Cerebellar cortex (tissue), 1 donor: ENCODE data around the gene MGAT5B.

Source experiments
- DNase-seq: peaks from one replicate; pipeline ENCODE4 v3.0.0-alpha.2; 2015; ENCODE audit warnings: low spot score

The MGAT5B gene

DNA sequence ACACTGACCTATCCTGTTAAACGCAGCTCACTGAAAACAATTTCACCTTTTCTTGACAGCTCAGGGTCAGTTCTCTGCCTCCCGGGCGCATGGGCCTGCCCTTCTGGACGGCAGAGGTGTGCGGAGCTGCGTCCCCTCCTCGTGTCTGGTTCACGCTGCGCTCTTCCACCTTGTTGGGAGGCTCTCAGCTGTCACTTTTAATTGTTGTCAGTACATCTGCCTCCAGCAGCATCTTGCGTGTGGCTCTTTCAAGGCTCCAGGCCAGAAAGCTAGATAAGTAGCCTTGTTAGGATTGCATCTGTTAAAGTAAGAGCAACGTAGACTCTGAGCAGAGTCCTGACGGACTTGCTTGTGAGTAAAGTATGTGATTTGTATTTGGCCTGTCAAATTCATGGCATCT lies 59.4 kb downstream of the MGAT5B start:
- no peak for DNase-seq

DNA sequence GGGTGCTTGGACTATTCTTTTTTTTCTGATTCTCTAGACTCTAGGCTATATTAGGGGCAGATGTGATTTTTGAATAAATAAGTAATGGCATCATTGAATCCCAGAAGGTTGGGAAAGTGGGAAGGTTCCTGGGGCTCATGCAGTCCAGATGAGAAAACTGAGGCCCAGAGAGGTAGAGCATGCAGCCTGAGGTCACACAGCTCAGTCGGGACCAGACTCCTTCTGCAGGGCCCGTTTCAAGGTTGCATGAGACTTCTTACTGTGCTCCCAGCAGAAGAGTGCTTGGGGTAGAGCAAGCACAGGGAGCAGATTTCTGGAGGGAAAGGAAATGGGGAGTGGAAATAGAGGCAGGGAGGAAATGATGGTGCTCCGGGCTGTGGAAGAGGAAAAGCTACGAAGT lies 59.8 kb downstream of the MGAT5B start:
- DNase-seq, result no peak

DNA sequence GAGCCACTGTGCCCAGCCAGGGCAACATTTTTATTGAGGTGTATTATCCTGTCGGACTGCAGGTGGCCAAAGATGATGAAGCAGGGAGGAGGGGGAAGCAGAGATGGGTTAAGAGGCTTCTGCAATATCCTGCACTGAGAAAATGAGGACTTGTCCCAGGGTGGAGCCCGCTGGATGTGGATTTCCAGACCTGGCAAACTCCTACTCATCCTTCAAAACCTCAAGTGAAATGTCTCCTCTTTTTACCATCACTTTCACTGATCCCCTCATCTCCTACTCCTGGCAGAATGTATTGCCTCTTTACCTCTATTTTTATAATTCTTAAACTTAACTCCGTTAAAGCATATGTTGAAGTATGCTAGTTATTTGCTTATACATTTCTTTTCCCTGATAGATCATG lies 60.9 kb downstream of the MGAT5B start:
- DNase-seq, result no peak

DNA sequence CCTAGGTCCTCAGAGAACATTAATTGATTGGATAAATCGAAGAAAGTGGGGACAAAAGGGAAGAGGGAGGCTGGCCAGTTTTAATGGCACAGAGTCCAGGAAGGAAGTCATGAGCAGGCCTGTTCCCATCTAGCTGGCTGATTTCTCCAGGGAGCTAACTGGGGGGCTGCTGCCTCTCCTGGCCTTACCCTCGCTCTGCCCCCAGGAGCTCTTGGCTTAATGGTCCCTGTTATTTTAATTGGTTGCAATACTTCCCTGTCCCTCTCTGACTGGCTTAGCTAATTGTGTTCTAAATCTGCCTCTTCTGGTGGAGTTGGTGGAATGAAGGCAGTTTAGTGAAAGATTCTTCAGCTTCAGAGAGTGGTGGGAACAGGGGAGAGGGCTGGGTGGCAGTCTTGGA lies 61.4 kb downstream of the MGAT5B start:
- no peak for DNase-seq

DNA sequence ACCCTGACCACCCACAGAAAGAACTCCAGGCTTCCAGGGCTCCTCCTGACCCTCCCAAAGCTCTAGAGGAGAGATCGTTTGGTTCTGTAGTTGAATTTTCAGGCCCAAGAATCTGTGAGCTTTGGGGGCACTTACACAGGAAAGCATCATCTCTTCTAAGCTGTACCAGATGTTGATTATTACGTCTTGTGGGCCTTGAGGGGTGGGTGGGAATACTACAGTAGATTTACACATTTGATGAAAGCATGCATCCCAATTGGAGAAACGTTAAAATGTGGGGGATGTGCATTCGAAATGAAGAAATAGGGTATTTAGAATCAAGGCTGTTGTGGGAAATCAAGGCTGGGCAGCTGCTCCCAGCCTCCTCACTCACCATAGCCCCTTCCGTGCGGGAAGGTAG lies 61.9 kb downstream of the MGAT5B start:
- no peak for DNase-seq

DNA sequence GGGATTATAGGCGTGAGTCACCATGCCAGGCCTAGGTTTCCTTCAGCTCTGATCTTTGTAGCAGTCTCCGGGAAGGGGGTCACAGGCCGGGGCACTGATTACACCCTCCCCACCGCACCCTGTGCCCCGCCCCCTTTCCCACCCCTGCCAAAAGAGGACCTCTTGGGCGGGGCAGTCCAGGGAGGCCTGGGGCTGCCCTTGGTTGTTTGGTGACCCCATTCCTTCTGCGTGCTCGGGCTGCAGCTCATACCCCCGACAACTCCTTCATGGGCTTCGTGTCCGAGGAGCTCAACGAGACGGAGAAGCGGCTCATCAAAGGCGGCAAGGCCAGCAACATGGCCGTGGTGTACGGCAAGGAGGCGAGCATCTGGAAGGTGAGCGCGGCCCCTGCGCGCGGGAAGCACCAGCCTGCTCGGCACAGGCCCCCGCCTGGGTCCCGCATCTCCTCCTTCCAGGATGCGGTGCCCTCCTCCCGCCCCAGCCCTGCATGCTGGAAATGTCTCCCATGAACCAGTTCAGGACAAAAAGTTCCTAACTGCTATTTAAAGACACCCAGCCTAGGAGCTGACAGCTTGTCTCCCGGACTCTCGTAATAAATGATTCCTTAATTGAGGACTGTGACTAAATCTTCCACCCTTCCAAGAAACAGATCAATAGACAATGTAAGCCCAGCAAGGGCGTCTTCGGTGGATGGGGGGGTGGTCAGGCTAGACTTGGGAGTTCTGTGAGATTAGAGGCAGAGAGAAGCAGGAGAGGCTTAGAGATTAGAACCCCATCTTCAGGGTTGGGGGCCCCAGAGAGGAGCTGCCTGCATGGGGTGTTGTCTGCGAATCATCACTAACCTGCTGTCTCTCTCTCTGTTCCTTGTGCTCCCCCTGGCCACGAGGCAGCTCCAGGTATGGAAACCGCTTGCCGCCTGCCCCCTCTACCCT lies 64.5 kb downstream of the MGAT5B start:
- no peak for DNase-seq

DNA sequence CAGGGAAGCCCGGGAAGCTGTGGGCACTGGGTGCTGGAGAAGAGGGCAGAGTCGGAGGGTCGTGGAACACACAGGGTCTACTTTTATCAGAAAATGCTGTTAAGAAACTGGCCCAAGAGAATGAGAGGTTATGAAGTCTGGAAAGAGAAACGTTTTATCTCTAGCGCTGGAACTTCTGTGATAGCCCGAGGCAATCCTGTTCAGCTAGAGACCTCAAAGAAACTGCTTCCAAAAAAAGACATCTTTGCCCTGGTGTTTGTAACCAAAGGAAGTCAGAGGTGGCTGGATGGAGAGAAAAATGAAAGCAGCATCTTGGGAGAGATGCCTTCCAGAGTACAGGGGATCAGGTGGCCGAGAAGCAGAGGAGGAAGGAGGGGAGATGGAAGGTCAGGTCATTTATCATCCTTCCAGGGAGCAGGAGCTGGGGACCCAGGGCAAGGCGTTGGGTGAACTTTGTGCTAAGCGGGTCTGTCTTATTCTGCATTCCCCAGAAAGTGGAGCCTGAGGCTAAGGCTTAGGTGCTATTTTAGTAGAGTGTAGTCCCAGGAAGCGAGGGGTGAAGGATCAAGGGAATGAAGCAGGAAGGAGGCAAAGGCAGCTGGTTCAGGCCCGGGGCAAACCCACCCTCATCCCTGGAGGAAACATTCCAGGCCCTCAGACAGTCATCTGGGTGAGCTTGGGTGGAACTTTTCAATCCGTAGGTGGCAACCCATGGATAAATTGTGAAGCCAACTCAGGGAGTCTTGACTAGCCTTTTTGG lies 66.5 kb downstream of the MGAT5B start:
- no peak for DNase-seq

DNA sequence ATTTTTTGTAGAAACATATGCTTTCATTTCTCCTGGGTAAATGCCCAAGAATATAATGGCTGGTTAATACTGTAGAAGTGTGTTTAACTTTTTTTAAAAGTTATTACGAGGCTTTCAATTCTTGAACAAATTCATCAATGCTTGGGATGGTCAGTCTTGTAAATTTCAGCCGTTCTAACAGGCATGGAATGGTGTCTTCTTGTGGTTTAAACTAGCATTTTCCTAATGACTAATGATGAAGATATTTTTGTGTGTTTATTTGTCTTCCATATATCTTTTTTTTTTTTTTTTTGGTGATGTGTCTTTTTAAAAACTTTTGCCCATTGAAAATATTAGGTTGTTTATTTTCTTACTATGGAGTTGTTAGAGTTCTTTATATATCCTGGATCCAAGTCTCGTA lies 67.1 kb downstream of the MGAT5B start:
- no peak for DNase-seq

DNA sequence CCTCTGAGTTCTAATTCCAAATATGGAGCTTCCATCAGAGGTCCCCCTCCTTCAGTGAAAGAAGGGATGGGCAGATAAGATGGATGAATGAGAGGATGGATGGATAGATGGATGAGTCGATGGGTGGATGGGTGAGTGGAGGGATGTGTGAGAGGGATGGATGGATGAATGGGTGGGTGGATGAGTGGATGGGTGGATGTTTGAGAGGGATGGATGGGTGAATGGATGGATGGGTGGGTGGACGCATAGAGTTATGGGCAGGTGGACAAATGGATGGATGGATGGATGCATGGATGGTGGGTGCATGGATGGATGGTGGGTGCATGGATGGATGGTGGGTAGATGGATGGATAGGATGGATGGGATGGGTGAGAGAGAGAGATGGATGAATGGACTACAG lies 69.0 kb downstream of the MGAT5B start:
- DNase-seq, result no peak

DNA sequence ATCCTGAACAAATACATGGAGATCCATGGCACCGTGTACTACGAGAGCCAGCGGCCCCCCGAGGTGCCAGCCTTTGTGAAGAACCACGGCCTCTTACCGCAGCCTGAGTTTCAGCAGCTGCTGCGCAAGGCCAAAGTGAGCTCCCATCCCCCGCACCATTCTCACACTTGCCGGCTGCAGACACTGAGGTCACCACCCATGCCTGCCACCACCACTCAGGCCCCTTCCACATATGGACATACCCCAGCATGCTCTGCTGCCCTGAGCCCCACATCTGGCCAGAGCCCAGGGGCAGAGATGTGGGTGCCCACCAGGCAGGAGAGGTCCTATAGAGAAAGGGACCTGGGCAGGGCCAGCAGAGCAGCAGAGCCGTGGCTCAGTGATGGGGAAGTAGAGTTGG lies 69.8 kb downstream of the MGAT5B start:
- DNase-seq, result no peak

DNA sequence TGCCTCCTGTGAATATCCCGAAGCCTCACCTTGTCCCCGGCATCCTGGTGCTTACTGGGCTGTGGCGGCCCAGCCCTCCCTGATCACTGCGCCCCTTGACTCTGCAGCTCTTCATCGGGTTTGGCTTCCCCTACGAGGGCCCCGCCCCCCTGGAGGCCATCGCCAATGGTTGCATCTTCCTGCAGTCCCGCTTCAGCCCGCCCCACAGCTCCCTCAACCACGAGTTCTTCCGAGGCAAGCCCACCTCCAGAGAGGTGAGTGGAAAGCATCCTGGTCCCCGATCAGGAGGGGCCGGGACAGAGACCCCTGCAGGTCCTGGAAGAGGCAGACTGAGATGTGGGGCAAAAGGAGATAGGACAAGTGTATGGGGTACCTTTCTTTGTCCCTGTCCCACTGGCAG lies 72.1 kb downstream of the MGAT5B start:
- no peak for DNase-seq

DNA sequence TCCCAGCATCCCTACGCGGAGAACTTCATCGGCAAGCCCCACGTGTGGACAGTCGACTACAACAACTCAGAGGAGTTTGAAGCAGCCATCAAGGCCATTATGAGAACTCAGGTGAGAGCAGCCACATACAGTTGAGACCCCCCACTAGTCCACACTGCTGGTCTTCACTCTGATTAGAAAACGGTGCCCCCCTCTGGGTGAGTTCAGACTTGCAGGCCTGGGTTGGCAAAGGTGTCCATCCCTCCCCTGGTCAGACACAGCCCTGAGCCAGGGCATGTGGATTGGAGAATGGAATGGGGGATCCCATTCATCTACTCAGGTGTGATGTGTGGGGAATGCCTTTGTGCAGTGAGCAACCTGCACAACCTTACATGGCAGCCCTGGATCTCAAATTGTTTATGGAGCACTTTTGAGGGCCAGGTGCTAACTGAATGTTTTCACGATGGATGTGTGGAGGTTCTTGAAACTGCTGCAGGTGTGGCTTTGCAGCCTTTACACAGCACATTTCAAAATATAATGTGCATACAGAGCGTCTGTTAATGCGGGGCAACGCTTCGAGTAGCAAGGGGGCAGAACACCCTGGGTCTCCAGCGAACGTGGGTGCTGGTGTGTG lies 72.6 kb downstream of the MGAT5B start:
- DNase-seq, result peak; percentile 20

DNA sequence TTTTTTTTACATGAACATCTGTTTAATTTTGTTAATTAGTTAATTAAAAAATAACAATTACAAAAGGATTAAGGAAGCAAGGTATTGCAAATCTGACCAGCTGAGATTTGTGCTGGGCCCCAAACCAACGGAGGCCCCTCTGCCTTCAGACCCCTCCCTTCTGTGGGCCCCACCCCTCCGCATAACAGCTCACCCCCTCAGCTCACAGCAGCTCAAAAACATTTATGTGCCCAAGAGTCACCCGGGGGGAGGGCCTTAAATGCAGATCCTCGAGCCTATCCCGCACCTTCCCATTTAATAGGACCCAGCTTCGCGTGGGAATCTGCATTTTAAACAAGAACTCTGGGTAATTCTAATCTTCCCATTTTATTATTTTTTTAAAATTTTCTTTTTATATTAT lies 75.0 kb downstream of the MGAT5B start:
- no peak for DNase-seq

DNA sequence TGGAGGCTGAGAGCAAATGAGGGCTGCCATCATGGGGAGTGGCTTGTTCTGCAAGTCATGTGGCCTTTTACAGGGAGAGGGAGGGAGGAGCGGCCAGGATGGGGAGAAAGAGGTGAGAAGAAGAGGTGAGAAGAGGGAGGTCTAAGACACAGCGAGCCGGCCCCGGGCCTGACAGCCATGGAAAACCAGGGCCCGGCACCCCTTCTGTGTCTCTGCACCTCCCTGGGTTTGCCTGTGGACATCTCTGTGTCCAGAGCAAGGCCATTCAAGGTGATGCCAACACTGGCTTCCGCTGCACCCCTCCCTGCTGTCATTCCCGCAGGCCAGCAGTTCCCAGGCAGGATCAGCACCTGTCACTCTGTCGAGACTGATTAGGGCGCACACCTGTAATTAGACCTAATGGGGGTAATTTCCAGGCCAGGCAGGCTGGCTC lies 75.6 kb downstream of the MGAT5B start:
- DNase-seq, result peak; percentile 56

DNA sequence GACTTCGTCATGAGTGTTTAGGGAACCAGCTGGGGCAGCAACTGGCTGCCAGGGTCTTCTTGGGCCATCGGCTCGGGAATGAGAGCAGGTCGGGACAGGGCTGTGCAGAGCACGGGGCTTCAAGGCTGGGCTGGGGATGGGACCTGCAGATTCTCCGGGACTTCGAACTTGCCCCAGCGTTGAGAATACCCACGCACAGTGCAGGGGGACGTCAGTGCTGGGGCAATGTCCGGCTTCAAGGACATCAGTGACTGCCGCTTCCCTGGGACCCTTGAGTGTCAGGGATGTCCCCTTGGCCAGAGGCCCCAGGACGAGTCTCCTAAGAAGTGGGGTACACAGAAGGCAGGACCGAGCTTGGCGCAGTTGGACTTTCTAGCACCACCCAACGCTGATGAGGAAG lies 76.3 kb downstream of the MGAT5B start:
- DNase-seq, result no peak

DNA sequence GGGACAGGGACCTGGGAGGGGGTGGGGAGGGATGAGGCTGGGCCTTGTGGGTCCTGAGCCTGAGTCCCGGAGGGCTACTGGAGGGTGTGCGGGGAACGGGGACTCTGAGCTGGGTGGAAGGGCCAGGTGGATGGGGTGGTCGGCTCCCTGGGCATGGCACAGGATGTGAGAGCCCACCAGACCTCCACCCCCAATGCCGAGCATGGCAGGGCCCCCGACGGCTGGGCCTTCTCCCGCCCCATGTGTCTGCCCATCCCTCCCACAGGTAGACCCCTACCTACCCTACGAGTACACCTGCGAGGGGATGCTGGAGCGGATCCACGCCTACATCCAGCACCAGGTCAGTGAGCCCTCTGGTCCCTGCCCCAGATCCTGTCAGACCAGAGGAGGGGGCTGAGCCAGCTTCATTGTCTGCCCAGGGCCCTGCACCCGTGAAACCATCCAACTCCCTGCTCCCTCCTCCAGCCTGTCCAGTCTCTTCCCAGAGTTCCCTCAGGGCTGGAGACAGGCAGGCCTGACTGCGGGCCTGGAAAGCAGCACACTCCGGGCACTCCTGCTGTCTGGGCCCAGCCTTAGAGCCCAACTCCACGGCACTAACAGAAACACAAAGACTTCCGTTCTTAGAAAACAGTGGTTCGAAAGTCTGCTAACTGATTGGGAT lies 78.0 kb downstream of the MGAT5B start:
- DNase-seq, result no peak

DNA sequence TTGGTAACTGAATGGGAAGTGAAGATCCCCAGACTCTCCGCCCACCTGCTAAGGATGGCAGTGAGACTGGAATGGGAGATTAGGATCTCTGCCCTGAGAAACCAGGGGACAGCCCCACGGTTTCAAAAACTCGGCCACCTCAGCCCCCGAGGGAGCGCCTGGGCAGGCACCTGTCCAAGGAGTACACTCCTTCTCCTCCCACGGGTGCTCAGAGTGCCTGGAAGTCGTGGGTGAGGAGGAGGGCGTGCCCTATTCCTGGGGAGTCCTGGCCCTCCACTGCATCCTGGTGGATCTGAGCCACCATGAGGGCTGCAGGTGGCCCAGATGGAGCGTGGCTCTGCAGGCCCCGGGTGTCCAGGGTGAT lies 78.5 kb downstream of the MGAT5B start:
- DNase-seq, result no peak

DNA sequence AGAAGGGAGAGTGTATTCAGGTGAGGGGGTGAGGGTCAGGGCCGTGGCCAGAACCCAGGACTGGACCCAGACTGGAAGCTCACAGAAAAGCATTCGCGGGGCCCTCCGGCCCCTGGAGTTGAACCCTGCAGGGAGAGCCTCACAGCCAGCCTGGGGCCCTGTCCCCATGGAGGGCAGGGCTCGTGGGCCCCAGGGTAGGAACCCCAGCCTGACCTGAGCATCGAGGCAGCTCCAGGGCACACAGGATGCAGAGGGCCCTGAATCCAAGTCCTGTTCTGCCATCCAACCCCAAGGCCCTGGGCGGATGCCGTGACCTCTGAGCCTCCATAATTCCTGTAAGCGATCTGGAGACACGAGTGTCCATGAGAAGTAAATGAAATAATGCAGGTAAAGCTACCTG lies 79.1 kb downstream of the MGAT5B start:
- DNase-seq, result no peak

DNA sequence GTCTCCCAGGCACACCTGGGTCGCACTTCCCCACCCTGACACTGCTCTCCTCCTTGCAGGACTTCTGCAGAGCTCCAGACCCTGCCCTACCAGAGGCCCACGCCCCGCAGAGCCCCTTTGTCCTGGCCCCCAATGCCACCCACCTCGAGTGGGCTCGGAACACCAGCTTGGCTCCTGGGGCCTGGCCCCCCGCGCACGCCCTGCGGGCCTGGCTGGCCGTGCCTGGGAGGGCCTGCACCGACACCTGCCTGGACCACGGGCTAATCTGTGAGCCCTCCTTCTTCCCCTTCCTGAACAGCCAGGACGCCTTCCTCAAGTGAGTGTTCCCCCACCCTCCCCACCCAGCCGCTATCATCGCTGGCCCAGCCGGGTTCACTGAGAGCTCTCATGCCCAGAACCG lies 79.6 kb downstream of the MGAT5B start:
- DNase-seq, result no peak

DNA sequence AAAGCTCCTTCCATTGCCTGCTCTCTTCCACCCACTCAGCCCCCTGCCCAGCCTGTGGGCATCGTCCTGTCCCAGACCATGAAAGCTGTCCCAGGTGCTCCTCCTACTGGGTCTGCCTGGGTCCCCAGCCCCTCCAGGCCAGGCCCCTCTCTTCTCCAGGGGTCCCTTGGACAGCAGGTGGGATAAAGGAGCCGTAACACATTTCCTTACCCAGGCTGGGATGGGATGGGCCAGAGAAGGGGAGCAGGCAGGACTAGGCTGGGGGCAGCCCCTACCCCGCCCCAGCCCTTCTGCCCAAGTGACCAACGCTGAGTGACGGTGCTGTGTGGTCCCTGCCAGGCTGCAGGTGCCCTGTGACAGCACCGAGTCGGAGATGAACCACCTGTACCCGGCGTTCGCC lies 80.1 kb downstream of the MGAT5B start:
- no peak for DNase-seq

DNA sequence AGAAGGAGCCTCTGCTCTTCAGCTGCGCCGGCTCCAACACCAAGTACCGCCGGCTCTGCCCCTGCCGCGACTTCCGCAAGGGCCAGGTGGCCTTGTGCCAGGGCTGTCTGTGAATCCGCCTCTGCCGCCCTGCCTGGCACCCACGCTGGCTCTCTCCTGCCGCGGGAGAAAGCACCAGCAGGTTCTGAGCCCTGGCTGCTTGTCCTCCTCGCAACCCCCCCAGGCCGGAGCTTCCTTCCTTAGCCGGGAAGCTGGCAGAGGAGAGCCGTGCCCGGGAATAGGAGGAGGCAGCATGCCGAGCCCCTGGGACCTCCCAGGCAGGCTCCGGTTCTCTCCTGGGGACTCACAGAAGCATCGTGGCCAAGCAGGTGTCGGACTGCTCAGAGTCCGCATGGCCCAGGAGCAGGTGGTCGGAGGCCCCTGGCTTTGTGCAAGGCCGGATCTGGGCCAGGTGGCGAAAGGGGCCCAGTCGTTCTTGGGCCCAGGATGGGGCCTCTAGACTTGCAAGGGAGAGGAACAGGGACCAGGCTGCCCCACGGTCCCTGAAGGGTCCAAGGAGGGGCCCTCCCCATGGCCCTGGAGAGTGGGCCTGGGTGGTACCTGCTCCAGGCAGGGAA lies 80.6 kb downstream of the MGAT5B start:
- peak; percentile 66 for DNase-seq
